CD4-positive, alpha-beta T cell treated with Interferon alpha-2 for 1 hour (primary cell): ENCODE data around the gene MAP2.

ENCODE experiments used
- DNase-seq, 2 donors: peaks; one replicate each; pipeline ENCODE4 v3.0.0-alpha.2; 2020 to 2022

The MAP2 gene

DNA sequence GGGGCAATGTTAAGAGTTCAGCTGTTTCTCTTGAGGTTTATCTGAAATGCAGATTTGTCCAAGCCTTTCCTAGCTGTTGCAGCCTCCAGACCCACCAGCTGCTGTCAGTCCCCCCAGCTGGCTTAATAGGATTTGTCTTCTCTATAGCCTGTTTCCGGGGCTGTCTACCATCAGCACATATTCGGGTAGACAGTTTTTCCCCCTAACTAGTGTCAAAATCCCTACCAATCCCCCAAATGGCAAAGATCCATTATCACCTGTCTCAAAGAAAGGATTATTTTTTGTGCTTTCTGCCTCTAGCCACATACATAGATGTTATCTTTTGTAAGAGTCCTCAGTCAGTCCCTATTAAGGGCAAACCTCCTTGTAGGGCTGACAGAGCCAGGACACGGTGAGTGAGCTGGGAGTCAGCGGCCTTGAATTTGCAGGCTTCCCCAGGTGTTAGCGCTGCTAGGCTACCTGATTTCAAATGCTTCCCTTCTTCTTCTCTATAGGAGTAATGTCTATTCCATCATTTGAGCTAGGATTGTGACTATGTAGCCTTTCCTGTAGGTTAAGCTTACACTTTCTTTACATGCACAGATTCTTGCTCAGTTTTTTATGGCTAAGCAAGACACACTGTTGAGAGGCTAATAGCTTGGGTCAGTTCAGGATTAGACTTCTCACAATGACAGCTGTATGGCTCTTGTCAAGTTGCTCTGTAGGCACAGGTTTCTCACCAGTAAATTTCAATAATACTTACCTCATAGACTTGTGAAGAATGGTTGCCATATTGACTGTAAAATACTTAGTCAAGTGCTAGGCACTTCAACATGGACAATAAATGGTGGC is 176.7 kb downstream of the MAP2 start:
- no peak for DNase-seq

DNA sequence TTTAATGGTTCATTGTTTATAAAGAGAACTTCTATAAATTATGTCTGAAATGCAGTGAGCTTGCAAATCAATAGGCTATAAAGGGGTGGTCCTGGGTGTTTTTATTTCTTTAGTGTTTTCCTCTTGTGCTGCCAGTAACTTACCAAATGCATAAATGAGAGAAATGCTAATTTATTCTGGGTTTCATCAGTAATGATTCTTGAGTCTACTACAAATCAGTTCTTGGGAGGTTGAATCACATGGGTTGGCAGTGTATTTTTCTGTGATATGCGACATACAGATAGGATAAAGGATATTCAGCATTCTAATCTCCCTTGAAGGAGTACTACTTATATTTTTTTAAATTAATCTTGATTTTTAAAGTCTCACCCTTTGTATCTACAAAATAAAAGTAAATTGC is 177.7 kb downstream of the MAP2 start:
- DNase-seq, result no peak

DNA sequence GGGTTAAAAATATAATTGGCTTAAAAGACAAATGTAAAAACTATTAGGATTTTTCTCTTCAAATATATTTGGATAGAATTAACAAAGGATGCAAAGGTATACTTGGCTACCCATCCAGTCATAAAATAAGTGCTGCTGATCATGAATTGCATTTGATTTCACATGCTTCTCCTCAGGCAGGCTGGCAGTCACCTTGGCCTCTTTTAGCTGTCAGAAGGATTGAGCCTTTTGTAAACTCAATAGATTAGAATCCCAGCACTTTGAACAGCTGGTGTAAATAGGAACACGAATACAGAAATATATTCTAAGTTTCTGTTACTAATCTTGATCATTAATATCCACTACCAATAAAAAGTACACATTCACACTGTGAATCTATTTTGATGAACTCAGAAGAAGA is 178.4 kb downstream of the MAP2 start:
- no peak for DNase-seq

DNA sequence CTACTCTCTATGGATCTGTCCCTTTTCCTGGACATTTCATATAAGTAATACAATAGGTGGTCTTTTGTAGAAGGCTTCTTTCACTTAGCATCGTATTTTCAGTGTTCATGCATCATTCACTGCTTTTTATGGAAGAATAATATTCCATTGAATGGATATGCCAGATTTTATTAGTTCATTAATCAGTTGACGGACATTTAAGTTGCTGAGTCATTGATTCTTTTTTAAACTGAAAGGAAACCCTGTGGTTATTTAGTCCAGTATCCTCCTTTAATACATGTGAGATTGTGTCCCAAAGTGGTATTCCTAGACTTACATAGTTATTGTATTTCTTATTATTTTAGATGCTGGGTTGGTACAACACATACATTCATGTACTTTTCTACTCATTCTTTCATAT is 185.7 kb downstream of the MAP2 start:
- DNase-seq, result no peak

DNA sequence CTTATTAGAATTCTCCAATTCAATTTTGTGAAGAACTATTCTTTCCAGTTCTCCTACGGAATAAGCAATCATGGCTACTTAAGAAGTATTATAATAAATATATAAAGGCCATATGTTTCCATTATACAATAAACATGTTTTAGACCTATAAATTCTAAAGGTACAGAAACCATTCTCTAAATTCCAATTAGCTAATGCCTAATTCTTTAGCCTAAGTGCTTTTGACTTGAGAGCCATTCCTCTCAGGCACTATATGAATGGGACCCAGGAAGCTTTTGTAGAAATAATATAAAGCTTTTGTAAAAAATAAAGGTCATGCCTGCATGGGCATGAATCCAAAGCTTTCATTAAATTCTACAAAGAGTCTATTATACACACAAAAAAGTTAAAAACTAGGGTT is 186.8 kb downstream of the MAP2 start:
- no peak for DNase-seq

DNA sequence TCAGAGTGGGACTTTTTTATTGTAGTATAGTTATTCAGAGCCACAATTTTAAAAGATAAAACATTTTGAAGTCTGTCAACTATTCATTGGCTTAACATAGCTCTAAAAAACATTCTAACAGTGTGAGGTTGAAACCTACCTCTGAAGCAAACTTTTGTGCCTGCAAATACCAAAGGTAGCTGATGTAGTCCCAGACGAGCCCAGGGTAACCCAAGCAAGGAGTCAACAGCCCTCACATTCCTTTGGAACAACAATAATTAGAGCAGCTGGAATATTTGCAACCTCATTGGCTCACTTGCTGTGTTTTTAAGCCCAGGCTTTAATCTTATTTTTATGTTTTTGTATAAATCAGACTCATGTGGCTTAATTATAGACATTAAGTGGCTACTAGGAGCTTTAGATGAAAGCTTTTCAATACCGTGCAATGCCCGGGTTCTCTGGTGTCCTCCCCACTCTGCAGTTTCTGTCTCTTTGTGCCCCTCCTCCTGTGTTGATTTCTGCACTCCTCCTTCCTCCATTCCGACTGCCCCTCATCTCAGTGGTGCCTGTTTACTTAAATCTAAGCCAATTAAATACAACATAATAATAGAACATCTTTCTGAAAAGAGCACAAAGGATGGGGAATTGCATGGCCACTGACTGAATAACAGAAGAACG is 189.9 kb downstream of the MAP2 start:
- no peak for DNase-seq

DNA sequence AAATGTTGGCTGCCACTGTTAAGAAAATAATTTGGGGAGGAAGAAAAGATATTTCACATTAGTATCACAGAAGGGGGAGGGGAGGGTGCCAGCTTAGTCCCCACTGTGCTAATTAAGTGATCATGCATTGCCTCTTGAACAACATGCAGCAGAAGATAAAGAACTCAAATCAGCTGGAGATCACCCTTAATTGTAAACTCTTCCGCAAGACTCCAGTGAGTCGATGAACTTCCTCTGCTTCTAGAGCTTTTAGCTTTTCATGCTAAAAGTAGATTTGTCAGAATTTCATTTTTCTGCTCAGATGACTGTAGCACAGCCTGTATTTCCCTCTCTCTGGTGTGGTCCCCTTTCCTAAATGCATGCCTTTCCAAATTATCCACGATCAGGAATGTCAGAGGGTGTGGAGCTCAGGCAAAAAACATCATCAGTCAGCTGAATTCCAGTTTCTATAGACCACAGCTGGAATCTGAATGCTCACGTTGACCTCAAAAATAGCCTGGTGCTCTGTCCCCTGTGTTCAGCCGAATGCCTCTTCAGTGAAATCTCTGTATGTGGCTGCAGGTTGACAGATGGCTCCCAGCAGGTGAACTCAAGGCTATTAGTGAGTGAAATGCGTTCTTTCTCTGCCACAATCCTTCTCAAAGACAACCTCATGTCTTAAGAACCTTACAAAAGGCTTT is 191.0 kb downstream of the MAP2 start:
- DNase-seq, result no peak

DNA sequence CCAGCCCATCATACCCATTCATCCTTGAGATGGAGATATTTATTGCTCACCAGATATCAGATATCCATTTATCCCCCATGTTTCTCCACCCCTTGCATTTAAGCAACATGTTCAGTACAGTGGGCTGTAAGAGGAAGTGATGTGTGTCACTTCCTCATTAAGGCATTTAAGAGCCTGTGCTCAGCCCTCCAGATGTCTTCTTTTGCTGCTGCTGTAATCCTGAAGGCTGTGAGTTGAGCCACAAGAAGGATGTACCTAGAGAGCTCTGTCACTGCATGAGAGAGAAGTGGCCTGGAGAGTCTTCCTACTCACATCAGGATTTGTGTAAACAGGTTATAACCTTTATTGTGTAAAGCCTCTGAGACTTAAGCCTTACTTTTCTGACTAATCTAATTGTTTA is 195.9 kb downstream of the MAP2 start:
- no peak for DNase-seq

DNA sequence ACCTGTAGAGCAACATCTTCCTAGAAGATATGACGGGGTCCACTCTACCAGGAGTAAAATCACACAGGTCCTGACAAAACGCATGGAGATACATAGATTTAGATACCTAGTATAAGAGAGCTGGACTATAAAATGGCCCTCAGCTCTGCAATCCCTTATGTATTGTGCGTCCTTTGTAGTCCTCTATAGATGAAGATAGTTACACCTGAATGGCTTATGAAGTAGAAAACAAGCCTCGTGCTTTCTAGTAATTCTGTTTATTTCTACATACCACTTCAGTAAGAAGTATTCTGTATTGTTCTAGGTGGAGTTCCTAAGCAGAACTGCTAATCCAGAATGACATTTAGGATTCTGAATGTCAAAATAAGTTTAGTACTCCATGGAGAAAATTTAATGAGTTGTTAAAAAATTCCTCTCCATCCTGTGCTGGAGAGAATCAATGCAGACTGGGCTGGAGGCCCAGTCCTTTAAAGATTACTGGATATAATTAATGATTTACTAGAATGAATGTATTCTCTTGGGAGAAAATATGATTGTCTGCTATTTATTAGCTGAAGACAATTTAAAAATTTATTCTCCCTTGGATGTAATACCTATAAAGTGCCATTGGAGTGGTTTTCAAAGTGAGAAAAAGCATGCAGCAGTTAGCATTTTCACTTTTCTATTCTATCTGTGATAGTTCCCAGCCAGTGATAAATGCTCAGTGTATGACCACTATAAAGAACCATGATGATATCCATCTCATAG is 200.5 kb downstream of the MAP2 start:
- DNase-seq, result no peak

DNA sequence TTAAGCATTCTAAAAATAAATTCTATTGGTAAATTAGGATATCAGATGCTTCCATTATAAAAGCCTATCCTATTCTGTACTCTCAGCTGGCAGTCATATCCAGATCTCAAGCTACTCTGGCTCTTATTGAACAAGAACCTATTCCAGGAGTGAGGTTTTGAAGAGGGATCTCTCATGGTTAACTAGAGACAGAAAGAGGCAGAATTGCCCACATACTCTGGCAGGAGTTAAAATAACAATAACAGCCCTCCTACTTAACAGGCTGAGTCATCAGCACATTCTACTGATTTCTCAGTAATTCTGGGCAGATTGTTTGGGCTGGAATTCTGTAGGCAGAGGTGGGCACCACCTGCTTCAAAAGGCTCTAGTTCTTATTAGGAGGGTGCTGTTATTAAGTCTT is 205.8 kb downstream of the MAP2 start:
- DNase-seq, result no peak

DNA sequence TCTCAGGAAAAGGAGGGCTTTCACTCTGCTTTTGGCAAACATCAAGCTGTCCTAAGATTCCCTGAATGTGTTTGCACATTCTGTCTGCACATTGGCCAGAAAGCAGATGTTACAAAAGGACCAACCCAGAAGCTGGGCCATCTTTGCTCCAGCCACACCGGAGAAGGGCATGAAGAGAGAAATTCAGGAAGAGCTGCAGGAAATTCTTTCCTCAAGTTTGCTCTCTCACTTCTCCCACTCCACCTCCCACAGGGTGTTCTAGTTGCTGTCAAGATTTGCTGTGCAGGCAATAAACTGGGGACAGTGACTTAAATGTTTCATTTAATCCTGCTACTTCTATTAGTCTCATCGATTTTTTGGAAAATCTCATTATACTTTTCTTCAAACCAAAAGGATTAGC is 210.1 kb downstream of the MAP2 start:
- no peak for DNase-seq

DNA sequence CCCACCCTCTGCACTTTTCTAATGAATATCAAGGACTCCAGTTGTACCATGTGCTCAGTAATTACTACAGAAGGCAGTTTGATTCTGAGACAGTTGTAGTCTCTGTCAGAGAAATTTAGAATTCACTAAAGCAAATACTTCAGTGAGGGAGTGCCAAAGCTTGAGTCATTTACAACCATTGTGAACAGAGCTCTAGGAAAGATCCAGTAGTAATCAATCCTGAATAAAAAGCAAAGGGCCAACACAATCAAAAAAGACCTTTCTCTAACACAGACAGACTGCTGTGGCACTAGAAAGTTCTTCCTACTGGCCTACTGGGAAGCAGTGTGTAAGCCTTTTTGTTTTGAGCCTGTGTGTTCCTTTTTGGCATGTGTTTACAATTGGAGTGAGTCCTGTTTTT is 212.2 kb downstream of the MAP2 start:
- no peak for DNase-seq

DNA sequence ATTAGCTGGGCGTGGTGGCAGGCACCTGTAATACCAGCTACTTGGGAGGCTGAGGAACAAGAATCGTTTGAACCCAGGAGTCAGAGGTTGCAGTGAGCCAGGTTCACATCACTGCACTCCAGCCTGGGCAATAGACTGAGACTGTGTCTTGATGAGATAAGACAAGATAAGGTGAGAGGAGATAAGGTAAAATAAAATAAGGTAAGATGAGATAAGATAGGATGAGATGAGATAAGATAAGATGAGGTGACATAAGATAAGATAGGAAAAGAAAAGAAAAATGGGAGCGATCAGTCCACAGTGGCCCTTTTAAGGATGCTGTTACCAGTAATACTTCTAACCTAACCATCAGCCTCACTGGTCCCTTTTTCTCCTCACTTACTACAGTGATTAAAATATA is 213.4 kb downstream of the MAP2 start:
- DNase-seq, result no peak

DNA sequence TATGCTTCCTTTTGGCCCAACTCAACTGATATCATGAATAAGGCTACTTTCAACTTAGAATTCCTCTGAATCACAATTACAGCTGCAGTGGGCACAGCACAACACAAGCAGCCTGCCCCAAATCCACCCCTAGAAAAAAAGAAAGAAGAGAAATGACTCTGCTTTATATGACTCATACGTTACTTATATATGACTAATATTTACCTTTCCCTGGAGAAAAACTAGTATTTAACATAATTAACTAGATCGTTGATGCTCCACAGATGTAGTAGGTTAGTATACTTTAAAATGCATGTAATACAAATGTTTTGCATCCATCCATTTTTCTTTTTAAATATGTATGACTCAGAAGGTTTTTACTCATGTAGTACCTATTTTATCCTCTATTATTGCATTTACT is 214.5 kb downstream of the MAP2 start:
- no peak for DNase-seq

DNA sequence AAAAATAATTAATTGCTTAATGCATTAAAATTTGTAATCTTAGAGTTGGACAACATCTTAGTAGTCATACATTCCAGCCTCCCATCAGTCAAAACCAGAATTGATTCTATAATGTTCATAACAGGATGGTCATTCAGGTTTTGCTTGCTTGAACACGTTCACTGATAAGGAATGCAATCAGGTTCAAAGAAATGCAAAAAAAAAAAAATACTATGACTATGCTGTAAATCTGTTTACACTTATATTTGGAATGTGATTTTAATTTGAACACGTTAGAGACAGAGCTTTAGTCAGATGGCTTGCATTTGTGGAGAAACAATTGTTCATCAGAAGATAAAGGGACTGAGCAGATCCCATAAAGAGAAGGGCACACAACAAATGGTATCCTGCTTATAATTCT is 216.5 kb downstream of the MAP2 start:
- no peak for DNase-seq

DNA sequence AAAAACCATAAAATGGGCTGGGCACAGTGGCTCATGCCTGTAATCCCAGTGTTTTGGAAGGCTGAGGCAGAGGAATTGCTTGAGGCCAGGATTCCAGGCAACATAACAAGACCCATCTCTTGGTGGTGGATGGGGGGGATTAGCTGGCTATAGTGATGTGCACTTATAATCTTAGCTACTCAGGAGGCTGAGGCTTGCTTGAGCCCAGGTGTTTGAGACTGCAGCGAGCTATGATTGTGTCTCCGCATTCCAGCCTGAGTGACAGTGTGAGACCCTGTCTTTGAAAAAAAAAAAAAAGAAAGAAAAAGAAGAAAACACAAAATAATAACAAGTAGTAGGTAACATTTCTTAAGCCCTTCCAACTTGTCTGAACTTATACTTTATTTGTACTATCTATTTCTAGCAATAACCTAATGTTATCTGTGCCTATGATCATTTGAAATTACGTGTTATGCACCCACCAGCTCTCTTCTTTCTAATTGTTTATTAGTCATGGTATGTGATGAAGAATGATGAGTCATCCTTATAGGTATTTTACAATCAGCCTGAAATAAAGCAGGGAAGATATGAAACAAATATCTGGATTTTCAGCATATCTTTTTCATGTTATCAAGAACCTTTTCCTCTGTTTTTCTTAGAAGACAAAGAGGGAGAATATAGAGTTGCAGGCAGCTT is 218.4 kb downstream of the MAP2 start:
- no peak for DNase-seq

DNA sequence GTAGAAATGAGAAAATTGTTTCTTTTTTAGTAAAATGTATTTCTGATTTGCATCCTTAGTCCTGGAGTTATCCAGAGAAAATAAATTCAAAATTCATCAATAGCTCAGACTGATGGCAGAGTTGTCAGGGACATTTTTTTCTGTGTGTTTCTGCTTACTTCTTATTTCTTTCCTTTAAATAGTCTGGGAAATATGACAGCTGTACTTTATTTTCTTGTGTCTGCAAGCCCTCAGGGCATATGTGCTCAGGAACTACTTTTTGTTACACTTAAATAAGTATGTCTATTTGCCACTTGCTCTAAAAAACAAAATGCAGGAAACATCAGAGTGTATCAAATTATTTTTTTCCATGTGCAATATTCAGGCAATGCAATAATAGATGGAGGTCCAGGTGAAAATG is 221.0 kb downstream of the MAP2 start:
- DNase-seq, result no peak

DNA sequence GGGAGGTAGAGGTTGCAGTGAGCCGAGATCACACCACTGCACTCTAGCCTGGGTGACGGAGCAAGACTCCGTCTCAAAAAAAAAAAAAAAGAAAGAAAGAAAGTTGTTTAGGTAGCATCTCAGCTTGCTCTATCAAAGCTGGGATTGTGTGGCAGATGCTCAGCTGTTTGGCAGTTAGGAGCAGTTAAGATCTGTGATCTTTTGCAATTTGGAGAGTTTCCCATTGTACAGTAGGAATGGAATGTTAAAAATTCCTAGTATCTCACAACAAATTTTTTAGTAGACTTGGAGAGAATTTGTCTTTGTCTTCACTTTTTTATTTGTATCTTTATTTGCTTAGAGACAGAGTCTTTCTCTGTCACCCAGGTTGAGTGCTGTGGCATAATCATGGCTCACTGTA is 224.9 kb downstream of the MAP2 start:
- no peak for DNase-seq

DNA sequence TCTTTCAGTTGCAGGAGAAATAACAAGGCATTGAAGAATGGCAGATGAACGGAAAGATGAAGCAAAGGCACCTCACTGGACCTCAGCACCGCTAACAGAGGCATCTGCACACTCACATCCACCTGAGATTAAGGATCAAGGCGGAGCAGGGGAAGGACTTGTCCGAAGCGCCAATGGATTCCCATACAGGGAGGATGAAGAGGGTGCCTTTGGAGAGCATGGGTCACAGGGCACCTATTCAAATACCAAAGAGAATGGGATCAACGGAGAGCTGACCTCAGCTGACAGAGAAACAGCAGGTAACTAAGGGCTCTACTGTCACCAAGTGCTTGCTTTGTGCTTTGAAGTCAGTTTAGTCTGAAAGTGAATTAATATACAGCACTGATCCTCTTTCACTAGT is 229.3 kb downstream of the MAP2 start:
- no peak for DNase-seq

DNA sequence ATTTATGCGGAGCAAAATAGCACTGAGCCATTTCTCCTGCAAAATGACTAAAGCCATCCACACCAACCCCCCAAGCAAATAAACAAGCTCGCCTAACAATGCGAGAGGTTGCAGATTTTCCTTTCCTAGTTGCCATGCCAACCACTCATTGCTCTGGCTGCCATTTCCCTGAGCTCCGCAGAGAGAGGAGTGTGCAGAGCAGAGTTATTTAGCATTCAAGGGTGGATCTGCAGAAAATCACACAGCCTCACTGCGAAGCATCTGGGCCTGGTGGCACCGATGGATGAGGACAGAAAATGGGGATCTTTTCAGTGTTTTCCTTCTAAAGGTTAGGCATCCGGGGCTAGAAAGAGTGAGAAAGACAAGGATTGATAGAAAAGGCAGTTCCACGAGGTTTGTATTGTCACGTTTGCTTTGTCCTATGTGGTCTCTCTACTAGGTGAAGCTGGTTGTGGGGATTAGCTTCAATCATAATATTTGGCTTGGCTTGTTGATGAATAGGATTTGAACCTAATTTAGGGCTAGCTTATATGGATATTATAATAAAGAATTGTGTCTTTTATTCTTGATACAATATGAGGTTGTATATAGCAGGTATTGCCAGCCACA is 237.5 kb downstream of the MAP2 start:
- no peak for DNase-seq

DNA sequence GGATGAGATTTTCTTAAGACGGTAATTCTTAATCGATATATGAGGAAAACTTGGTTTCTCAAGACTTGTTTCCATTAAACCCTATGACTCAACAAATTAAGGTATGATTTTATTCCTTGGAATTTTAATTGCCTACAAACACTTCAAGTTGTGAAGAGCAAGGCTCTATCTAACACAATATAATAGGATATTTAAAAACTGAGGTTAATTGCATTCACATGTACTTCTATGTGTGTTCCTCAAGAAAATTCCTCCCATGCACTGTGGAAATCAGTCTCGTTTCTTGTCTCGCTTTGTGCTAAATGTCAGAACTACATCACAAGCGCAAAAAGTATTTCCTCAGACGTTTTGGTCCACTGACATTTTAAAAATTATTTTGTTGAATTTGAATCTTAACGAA is 238.2 kb downstream of the MAP2 start:
- no peak for DNase-seq

DNA sequence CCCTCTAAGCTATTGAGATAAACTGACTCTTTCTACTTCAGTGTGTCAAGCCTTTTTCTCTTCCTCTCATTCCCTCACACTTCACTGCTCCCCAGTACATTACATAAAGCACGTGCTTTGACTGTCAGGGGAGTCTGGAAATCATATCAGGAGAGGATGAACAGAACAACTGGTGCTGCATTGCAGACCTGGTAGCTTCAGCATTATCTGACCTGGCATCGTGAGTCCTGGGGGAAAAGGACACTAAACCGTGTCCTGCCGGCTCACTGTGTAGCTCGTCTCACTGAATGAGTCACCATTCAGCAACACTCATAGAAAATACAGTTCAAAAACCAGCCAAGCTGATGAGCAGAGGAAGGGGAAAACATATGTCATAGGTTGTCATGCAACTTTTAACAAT is 239.3 kb downstream of the MAP2 start:
- no peak for DNase-seq

DNA sequence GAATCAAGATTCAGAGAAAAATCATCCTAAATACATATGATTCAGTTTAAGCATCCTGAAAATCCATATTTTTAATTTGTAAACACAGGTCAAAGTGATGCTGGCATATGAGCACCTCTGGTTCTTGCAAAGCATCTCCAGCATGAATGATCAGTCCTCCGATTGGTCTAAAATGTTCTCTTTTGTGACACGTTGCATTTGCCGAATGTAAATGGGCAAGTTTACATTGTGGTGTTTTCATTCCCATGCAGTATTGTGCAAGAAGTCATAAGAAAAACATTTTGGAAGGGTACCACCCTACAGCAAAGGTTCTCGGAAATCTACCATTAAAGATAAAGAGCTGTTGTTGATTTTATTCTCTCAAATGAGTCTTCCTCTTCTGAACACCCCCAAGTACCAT is 239.8 kb downstream of the MAP2 start:
- DNase-seq, result no peak
